DMS153 (cell line): ENCODE data around the gene TMEM117.
"Not testable (repeated sequence)": the region's sequence is repeated elsewhere in the genome, so short reads cannot be mapped to it uniquely, and the experiment has no call there.

ENCODE experiments used
- DNase-seq: peaks from one replicate; lab custom pipeline; 2025; lab: John Stamatoyannopoulos, UW

The TMEM117 gene

GRCh38 chr12:44025499-44025898 is 189.6 kb downstream of the TMEM117 start:
- no peak for DNase-seq

DNA sequence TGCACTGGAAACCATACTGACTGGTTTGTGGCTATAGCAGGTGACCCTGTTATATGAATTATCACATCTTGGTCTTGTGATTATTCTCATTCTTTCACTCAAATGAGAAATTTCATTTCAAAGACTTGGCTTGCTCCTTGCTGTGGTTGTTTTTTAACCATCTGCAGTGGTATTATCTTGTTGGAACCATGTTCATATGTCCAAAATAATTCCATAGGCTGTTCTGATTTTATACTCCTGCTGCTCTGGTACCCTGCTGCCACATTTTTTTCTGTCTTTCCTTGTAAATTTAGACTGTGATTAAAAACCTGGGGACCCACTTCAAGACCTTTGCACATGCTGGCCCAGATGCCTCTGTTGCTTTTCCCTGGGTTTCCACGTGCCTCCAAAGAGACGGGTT is 190.2 kb downstream of the TMEM117 start:
- no peak for DNase-seq

DNA sequence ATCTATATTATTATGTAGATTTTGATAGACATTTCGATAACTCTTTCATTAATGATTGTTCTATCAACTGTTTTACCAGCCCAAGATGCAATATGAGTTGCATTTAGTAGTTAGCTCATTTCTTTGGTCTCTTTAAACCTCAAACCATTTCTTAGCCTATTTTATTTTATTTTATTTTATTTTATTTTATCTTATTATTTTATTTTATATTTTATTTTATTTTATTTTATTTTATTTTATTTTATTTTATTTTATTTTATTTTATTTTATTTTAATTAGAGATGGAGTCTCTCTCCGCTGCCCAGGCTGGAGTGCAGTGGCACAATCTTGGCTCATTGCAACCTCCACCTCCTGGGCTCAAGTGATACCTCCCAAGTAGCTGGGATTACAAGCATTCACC is 191.0 kb downstream of the TMEM117 start:
- not testable (repeated sequence) for DNase-seq

DNA sequence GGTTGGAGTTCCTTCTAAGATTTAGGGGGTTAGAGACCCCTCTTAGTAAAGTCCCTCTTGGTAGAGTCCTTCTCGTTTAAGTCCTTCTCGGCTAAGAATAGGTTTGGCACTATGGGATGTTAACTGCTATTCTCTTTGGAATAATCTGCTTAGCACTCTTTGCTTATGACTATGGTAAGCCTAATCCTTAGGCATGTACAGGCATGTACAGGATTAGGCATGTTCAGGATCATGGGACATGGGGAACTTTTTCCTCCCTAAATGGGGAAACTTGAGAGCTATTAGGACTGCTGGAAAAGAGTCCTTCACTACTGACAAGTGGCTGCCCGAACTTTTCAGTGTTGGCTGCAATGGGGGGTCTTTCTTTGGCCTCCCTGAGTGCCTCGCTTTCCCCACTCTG is 193.3 kb downstream of the TMEM117 start:
- DNase-seq = no peak

GRCh38 chr12:44031472-44032185 is 195.7 kb downstream of the TMEM117 start:
- no peak for DNase-seq

GRCh38 chr12:44034906-44035305 is 199.0 kb downstream of the TMEM117 start:
- DNase-seq = no peak

DNA sequence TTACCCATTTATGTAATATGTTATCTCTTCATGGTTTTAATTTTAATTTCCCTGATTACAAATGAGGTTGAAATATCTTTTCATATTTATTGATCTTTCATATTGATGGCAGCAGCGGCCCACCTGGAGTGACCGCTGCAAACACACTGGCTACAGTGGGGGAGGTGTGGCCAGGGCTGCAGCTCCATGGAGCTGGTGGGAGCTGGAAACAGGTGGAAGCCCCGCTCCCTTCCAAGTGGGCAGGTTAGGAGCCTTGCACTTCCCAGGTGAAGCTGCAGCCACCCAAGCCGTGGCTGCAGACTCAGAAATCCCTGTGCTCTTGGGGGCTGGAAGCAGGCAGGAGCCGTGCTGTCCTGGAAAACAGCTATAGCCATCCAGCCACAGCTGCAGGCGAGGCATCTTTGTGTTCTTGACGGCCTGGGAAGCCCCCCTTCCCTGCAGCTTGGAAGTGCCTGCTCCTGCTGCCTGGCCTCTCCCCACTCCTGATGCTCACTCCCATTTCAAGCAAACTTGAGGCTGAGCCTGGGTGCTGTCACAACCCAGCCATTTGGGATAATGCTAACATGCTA is 201.1 kb downstream of the TMEM117 start:
- DNase-seq = no peak

DNA sequence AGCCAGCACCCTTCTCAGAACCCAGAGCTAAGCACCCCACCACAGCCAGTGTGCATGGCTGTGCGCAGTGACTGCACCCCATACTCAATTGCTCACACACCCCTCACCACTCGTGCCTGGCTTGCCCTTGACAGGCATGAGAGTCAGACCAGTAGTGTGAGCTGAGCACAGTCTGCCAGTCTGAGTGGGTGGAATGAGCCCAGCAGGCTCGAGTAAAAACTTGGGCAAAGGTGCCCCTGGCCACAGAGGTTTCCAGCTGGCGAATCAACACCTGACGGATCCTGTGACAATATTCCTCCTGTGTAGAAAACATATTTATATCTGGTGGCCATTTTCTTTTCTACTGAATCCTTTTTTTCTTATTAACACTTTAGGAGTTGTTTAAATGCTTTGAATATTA is 202.5 kb downstream of the TMEM117 start:
- DNase-seq = no peak

DNA sequence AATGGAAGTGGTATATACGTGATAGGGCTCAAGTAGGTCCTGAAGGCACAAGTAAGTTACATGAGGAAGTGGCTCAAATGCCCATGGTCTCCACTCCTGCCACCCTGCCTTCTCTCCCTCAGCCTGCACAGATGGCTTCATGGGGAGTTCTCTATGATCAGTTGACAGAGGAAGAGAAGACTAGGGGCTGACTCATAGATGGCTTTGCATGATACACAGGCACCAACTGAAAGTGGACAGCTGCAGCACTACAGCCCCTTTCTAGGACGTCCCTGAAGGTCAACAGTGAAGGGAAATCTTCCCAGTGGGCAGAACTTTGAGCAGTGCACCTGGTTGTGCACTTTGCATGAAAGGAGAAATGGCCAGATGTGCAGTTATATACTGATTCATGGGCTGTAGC is 208.6 kb downstream of the TMEM117 start:
- DNase-seq = not testable (repeated sequence)

GRCh38 chr12:44046732-44047417 is 211.0 kb downstream of the TMEM117 start:
- DNase-seq = no peak

- DNase-seq = no peak
Observed at GRCh38 chr12:44052554-44052953, 216.7 kb downstream of the TMEM117 start.

- DNase-seq = no peak
Observed at GRCh38 chr12:44053549-44054127, 217.8 kb downstream of the TMEM117 start.

DNA sequence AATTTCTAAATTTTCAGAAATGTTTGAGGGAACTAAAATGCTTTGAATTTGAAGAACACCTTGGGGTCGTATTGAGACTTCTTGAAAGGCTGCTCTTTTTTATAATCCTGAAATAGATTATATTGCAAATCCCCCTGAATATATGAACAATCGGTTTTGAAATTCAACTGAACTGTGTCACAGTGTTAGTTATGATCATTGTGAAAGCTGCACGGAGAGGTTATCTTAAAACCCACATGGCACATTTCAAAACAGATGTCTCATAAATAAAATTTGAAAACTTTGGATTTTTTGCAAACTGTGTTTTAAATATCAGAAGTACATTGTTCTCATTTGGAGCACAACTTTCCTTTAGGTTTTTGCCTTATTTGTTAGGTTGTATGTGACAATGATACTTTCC is 218.4 kb downstream of the TMEM117 start:
- DNase-seq = no peak

- DNase-seq = no peak
Observed at GRCh38 chr12:44058366-44058765, 222.5 kb downstream of the TMEM117 start.

GRCh38 chr12:44059476-44059875 is 223.6 kb downstream of the TMEM117 start:
- DNase-seq = no peak

DNA sequence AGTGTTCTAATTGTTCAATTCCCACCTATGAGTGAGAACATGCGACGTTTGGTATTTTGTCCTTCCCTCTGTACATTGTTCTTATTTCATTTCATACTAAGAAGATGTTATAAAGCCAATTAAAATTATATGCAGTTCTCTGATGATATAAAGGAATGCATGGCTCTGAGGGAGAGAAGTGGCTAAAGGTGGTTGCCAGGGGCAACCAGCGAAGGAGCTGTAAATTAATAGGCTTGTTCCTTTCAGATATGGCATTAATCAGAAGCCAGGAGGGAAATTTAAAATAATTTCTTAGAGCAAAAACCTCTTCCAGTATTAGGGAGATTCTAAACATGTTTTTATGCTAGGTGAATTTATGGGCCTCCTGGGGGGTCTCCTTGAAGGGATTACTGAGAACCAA is 227.8 kb downstream of the TMEM117 start:
- no peak for DNase-seq

DNA sequence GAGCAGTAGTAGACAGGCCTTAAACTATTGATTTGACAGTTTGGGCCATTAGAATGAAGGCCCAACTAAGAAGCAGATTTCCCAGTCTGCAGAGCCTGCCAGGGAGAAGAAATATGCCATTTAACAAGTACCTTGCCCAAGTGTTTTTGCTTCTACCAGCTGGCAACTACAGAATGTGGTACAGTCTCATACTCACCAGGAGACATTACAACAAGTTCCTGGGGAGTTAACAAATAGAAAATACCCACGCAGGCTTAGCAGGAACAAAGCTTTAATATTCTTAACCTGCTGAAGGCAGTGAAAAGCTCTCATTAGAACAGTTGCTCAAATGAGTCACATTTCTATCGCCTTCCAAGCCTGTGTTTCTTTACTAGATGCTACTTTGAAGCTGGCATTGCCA is 241.0 kb downstream of the TMEM117 start:
- no peak for DNase-seq

DNA sequence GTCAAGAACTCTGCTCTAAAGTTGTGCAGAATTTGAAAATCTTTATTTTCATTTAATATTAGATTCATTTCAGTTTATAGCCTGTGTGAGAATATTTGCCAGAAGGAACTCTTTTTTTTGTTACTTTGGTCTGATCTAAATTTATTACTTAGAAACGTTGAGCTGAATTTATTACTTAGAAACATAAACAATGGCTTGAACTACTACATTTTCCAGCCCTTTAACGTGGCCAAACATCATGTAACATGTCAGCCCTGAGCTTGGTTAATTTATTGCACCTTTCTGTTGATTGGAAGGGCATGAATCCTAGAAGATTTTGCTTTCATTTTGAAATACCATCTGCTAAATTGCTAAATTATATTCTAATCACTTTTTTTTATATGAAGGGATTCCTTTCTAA is 241.4 kb downstream of the TMEM117 start:
- DNase-seq = no peak

GRCh38 chr12:44078273-44078672 is 242.4 kb downstream of the TMEM117 start:
- DNase-seq = no peak

- no peak for DNase-seq
Observed at GRCh38 chr12:44088647-44089046, 252.8 kb downstream of the TMEM117 start.

- DNase-seq = no peak
Observed at GRCh38 chr12:44091948-44092606, 256.2 kb downstream of the TMEM117 start.

- DNase-seq = no peak
Observed at GRCh38 chr12:44098786-44099185, 262.9 kb downstream of the TMEM117 start.

- DNase-seq = no peak
Observed at GRCh38 chr12:44099486-44099885, 263.6 kb downstream of the TMEM117 start.
